HAP-1 (cell line): ENCODE measurements around the gene PML.

Experiments used
- DNase-seq, 2 experiments: peaks; one replicate each; pipeline ENCODE4 v3.0.0-alpha.2; 2016 to 2020; ENCODE audit warnings: low spot score in 2 of 2
- H3K27me3 ChIP-seq: fragments of 250-450 bp; sonication (Bioruptor Pico); 2 replicates; pipeline ENCODE4 v1.5.1; 2020; ENCODE audit warnings: low read depth, mild to moderate bottlenecking, moderate library complexity
- H3K36me3 ChIP-seq: fragments of 250-450 bp; sonication (Bioruptor Pico); replicated peaks from 2 replicates; pipeline ENCODE4 v1.5.1; 2020; ENCODE audit warnings: mild to moderate bottlenecking
- H3K4me1 ChIP-seq: fragments of 250-450 bp; sonication (Bioruptor Pico); 2 replicates; pipeline ENCODE4 v1.5.1; 2020; ENCODE audit warnings: mild to moderate bottlenecking
- H3K4me3 ChIP-seq: fragments of 250-450 bp; sonication (Bioruptor Pico); 2 replicates; pipeline ENCODE4 v1.5.1; 2020; ENCODE audit warnings: mild to moderate bottlenecking, moderate library complexity
- H3K9me3 ChIP-seq: fragments of 250-450 bp; sonication (Bioruptor Pico); 2 replicates; pipeline ENCODE4 v1.5.1; 2020; ENCODE audit warnings: mild to moderate bottlenecking, moderate library complexity
- in situ Hi-C: fragments of 300-500 bp; cut with MboI; formaldehyde crosslinking; loops from 3 replicates; pipeline ENCODE4 v1.14.3; 2020; ENCODE audit warnings: low sequenced_read_pairs, inconsistent platforms, mixed read lengths

The PML gene

GRCh38 chr15:74013374-74013894, 18.9 kb downstream of the PML start:
- Histone ChIP-seq H3K4me1 (no peaks in the 10 kb centered on the region), H3K27me3 (no peaks in the 10 kb centered on the region), H3K36me3 (peaks cover 8% of the 10 kb centered on the region; the same call in 1 of the 2 replicates), H3K9me3 (no peaks in the 10 kb centered on the region), H3K4me3 (no peak overlapping the region)
- in situ Hi-C loops: no loop called here
- DNase-seq: no peak

- no peak overlapping the region for H3K4me3 ChIP-seq
- in situ Hi-C loops: no loop called here
Measured at GRCh38 chr15:74019734-74020133, 25.2 kb downstream of the PML start.

GRCh38 chr15:74022706-74023470, 28.4 kb downstream of the PML start:
- in situ Hi-C loops: no loop called here
- peaks cover 37% of the 10 kb centered on the region for H3K36me3 ChIP-seq
- no peak for DNase-seq
- no peaks in the 10 kb centered on the region for H3K4me1 ChIP-seq
- no peaks in the 10 kb centered on the region for H3K27me3 ChIP-seq
- no peaks in the 10 kb centered on the region for H3K9me3 ChIP-seq
- no peak overlapping the region for H3K4me3 ChIP-seq

More at GRCh38 chr15:74019734-74020133, 25.2 kb downstream of the PML start:
- no peaks in the 10 kb centered on the region for H3K27me3 ChIP-seq
- peaks cover 19% of the 10 kb centered on the region for H3K36me3 ChIP-seq
- no peaks in the 10 kb centered on the region for H3K4me1 ChIP-seq
- DNase-seq: no peak
- no peaks in the 10 kb centered on the region for H3K9me3 ChIP-seq

- Histone ChIP-seq H3K4me3 (no peak overlapping the region), H3K27me3 (no peaks in the 10 kb centered on the region), H3K4me1 (no peaks in the 10 kb centered on the region), H3K36me3 (peaks cover 42% of the 10 kb centered on the region), H3K9me3 (no peaks in the 10 kb centered on the region)
- in situ Hi-C loops: loop anchor here (25.0 kb wide), 1 partner anchor 1412 kb away; no protein-coding TSS in a partner anchor
- no peak for DNase-seq
Measured at GRCh38 chr15:74024687-74025086, 30.2 kb downstream of the PML start.

GRCh38 chr15:74025436-74025835, 30.9 kb downstream of the PML start:
- H3K36me3 ChIP-seq: peaks cover 42% of the 10 kb centered on the region
- H3K4me3 ChIP-seq: no peak overlapping the region
- H3K4me1 ChIP-seq: no peaks in the 10 kb centered on the region
- no peak for DNase-seq
- in situ Hi-C loops: loop anchor here (25.0 kb wide), 1 partner anchor 1413 kb away; no protein-coding TSS in a partner anchor
- H3K9me3 ChIP-seq: no peaks in the 10 kb centered on the region
- no peaks in the 10 kb centered on the region for H3K27me3 ChIP-seq

GRCh38 chr15:74027688-74028087, 33.2 kb downstream of the PML start:
- H3K4me3 ChIP-seq: no peak overlapping the region

GRCh38 chr15:74028646-74029045, 34.1 kb downstream of the PML start:
- in situ Hi-C loops: loop anchor here (25.0 kb wide), 1 partner anchor 1416 kb away; no protein-coding TSS in a partner anchor
- Histone ChIP-seq H3K9me3 (no peaks in the 10 kb centered on the region), H3K4me3 (no peak overlapping the region), H3K4me1 (no peaks in the 10 kb centered on the region), H3K36me3 (peaks cover 38% of the 10 kb centered on the region), H3K27me3 (no peaks in the 10 kb centered on the region)
- no peak for DNase-seq

More at GRCh38 chr15:74027688-74028087, 33.2 kb downstream of the PML start:
- Histone ChIP-seq H3K4me1 (no peaks in the 10 kb centered on the region), H3K9me3 (no peaks in the 10 kb centered on the region), H3K27me3 (no peaks in the 10 kb centered on the region), H3K36me3 (peaks cover 41% of the 10 kb centered on the region)
- in situ Hi-C loops: loop anchor here (25.0 kb wide), 1 partner anchor 1415 kb away; no protein-coding TSS in a partner anchor
- no peak for DNase-seq

GRCh38 chr15:74032046-74032445, 37.5 kb downstream of the PML start:
- no peak overlapping the region for H3K4me3 ChIP-seq
- DNase-seq: no peak
- H3K27me3 ChIP-seq: no peaks in the 10 kb centered on the region
- in situ Hi-C loops: loop anchor here (25.0 kb wide), 1 partner anchor 1420 kb away; no protein-coding TSS in a partner anchor
- peaks cover 32% of the 10 kb centered on the region for H3K36me3 ChIP-seq
- no peaks in the 10 kb centered on the region for H3K4me1 ChIP-seq
- no peaks in the 10 kb centered on the region for H3K9me3 ChIP-seq

GRCh38 chr15:74032606-74033561, 38.4 kb downstream of the PML start:
- in situ Hi-C loops: loop anchor here (25.0 kb wide), 1 partner anchor 1421 kb away; no protein-coding TSS in a partner anchor
- no peak for DNase-seq
- Histone ChIP-seq H3K4me1 (no peaks in the 10 kb centered on the region), H3K4me3 (no peak overlapping the region), H3K9me3 (no peaks in the 10 kb centered on the region), H3K36me3 (peaks cover 32% of the 10 kb centered on the region), H3K27me3 (no peaks in the 10 kb centered on the region)

GRCh38 chr15:74034206-74034755, 39.8 kb downstream of the PML start:
- Histone ChIP-seq H3K9me3 (no peaks in the 10 kb centered on the region), H3K4me3 (no peak overlapping the region), H3K27me3 (no peaks in the 10 kb centered on the region), H3K36me3 (peaks cover 27% of the 10 kb centered on the region), H3K4me1 (no peaks in the 10 kb centered on the region)
- in situ Hi-C loops: loop anchor here (25.0 kb wide), 1 partner anchor 1422 kb away; no protein-coding TSS in a partner anchor
- no peak for DNase-seq

- Histone ChIP-seq H3K4me3 (no peak overlapping the region), H3K4me1 (no peaks in the 10 kb centered on the region), H3K9me3 (no peaks in the 10 kb centered on the region), H3K27me3 (no peaks in the 10 kb centered on the region), H3K36me3 (peaks cover 27% of the 10 kb centered on the region)
- no peak for DNase-seq
- in situ Hi-C loops: loop anchor here (25.0 kb wide), 1 partner anchor 1423 kb away; no protein-coding TSS in a partner anchor
Measured at GRCh38 chr15:74035121-74036017, 40.9 kb downstream of the PML start.
